HepG2 (cell line): ENCODE data around the gene TAF3. TPM values are rescaled to one million over a fixed set of nuclear protein-coding genes. Genes with fewer than 3 reads are reported as not detected.
A peak's percentile ranks its signal among the peaks of the same experiment; 100 is the strongest.

ENCODE experiments used
- CBX1 ChIP-seq: IDR thresholded peaks from one replicate; pipeline ENCODE4 v1.6.1; 2016; ENCODE audit warnings: antibody characterized with exemption, low read depth
- CEBPG ChIP-seq: IDR thresholded peaks from 2 replicates; pipeline ENCODE4 v1.6.1; 2016
- E2F5 ChIP-seq: sonication (generic); formaldehyde crosslinking; conservative IDR thresholded peaks from 2 replicates; pipeline ENCODE4 v1.4.0; 2020; ENCODE audit warnings: missing genetic modification reagents
- HNRNPK ChIP-seq: fragments of 200-400 bp; formaldehyde crosslinking; IDR thresholded peaks from 2 replicates; pipeline ENCODE4 v1.6.1; 2018; ENCODE audit warnings: low read length, low read depth, moderate library complexity, mild to moderate bottlenecking; ENCODE audit not compliant: poor library complexity, severe bottlenecking
- JARID2 ChIP-seq: sonication (generic); formaldehyde crosslinking; IDR thresholded peaks from 2 replicates; pipeline ENCODE4 v1.8.1; 2023; ENCODE audit warnings: missing genetic modification reagents, inconsistent platforms; ENCODE audit not compliant: insufficient replicate concordance
- MNT ChIP-seq: fragments of 450-650 bp; IDR thresholded peaks from 2 replicates; pipeline ENCODE4 v1.6.1; 2016
- SNRNP70 ChIP-seq: fragments of 200-400 bp; formaldehyde crosslinking; IDR thresholded peaks from 2 replicates; pipeline ENCODE4 v1.6.1; 2017; ENCODE audit warnings: mild to moderate bottlenecking, low read depth, low read length, moderate library complexity
- STAG1 ChIP-seq: sonication (generic); formaldehyde crosslinking; IDR thresholded peaks from 2 replicates; pipeline ENCODE4 v1.4.0; 2020; ENCODE audit warnings: missing genetic modification reagents
- TFDP2 ChIP-seq: sonication (generic); formaldehyde crosslinking; IDR thresholded peaks from 2 replicates; pipeline ENCODE4 v1.4.0; 2020; ENCODE audit warnings: missing genetic modification reagents
- ZBTB8A ChIP-seq: sonication (generic); formaldehyde crosslinking; IDR thresholded peaks from 2 replicates; pipeline ENCODE4 v1.4.0; 2020; ENCODE audit warnings: mild to moderate bottlenecking, low read depth, missing genetic modification reagents, borderline replicate concordance
- ZMAT3 ChIP-seq: sonication (generic); formaldehyde crosslinking; conservative IDR thresholded peaks from 2 replicates; pipeline ENCODE4 v1.7.0; 2021; ENCODE audit warnings: missing genetic modification reagents
- ZMYM3 ChIP-seq: sonication (generic); formaldehyde crosslinking; IDR thresholded peaks from 2 replicates; pipeline ENCODE4 v1.5.1; 2020; ENCODE audit warnings: mild to moderate bottlenecking, missing genetic modification reagents
- ZNF136 ChIP-seq: sonication (generic); formaldehyde crosslinking; IDR thresholded peaks from 2 replicates; pipeline ENCODE4 v1.8.1; 2022; ENCODE audit warnings: low read depth, mild to moderate bottlenecking, moderate library complexity, missing genetic modification reagents
- ZNF160 ChIP-seq: sonication (generic); formaldehyde crosslinking; IDR thresholded peaks from 2 replicates; pipeline ENCODE4 v1.8.0; 2022; ENCODE audit warnings: mild to moderate bottlenecking, inconsistent platforms, missing genetic modification reagents
- ZNF180 ChIP-seq: sonication (generic); formaldehyde crosslinking; IDR thresholded peaks from 2 replicates; pipeline ENCODE4 v1.4.0; 2020; ENCODE audit warnings: low read depth, missing genetic modification reagents, borderline replicate concordance
- ZNF746 ChIP-seq: sonication (generic); formaldehyde crosslinking; IDR thresholded peaks from 2 replicates; pipeline ENCODE4 v1.8.0; 2022; ENCODE audit warnings: mild to moderate bottlenecking, missing genetic modification reagents
- polyA plus RNA-seq, 8 experiments: library from polyadenylated mRNA; depleted of rRNA in 3 of 8; stranded (reverse) in 7 of 8; unstranded in 1 of 8; fragments of >200 nt; fragmentation: Illumina TruSeq in 4 of 8; extraction: Trizol in 4 of 8; gene quantifications; 2 replicates each; pipeline versions ENCODE4 v1.2.1 to v1.2.3, GENCODE V29; 2011 to 2016; ENCODE audit warnings: low read depth in 4 of 8, missing spikeins in 1 of 8, mixed read lengths in 1 of 8; ENCODE audit not compliant: insufficient read depth in 1 of 8
- total RNA-seq, 5 experiments: library from RNA; depleted of rRNA; stranded (reverse); fragments of >200 nt; fragmentation: Illumina TruSeq; extraction: Trizol; gene quantifications; 2 replicates each; pipeline ENCODE4 v1.2.3, GENCODE V29; 2016; ENCODE audit warnings: low read depth in 1 of 5
- TF ChIP-seq, protein P1 (sequence below): sonication (generic); formaldehyde crosslinking; IDR thresholded peaks from 2 replicates; pipeline ENCODE4 v1.4.0; 2020; ENCODE audit warnings: missing genetic modification reagents, borderline replicate concordance
- TF ChIP-seq, protein P2 (sequence below): sonication (generic); formaldehyde crosslinking; IDR thresholded peaks from 2 replicates; pipeline ENCODE4 v1.5.0; 2020; ENCODE audit warnings: mild to moderate bottlenecking, missing genetic modification reagents, borderline replicate concordance

TAF3 gene
- total and polyA plus RNA-seq, 2 of the 13 experiments (the other 11 are each of a cell fraction or from before 2014, with no cell fraction given): 1.7 to 2.9 TPM

- no peak for TF ChIP-seq E2F5
- peak; percentile 44 for TF ChIP-seq CBX1
- TF ChIP-seq ZNF136 (CRISPR knock-in tag): no peak
- TF ChIP-seq SNRNP70: no peak
- TF ChIP-seq ZMAT3 (CRISPR knock-in tag): no peak
- TF ChIP-seq ZMYM3 (CRISPR knock-in tag): peak; percentile 77; the same call in 1 of the 2 replicates
- 0 out of 2 replicates have a peak, but pooled peaks have one; percentile 26 for TF ChIP-seq CEBPG (CRISPR knock-in tag)
- peak; percentile 41 for TF ChIP-seq STAG1
- TF ChIP-seq TFDP2 (CRISPR knock-in tag): no peak
- TF ChIP-seq HNRNPK: no peak
- no peak for TF ChIP-seq ZNF180 (CRISPR knock-in tag)
- TF ChIP-seq ZNF746 (CRISPR knock-in tag): no peak
- TF ChIP-seq ZBTB8A (CRISPR knock-in tag): no peak
- TF ChIP-seq JARID2 (CRISPR knock-in tag): no peak
- TF ChIP-seq, protein P1, sequence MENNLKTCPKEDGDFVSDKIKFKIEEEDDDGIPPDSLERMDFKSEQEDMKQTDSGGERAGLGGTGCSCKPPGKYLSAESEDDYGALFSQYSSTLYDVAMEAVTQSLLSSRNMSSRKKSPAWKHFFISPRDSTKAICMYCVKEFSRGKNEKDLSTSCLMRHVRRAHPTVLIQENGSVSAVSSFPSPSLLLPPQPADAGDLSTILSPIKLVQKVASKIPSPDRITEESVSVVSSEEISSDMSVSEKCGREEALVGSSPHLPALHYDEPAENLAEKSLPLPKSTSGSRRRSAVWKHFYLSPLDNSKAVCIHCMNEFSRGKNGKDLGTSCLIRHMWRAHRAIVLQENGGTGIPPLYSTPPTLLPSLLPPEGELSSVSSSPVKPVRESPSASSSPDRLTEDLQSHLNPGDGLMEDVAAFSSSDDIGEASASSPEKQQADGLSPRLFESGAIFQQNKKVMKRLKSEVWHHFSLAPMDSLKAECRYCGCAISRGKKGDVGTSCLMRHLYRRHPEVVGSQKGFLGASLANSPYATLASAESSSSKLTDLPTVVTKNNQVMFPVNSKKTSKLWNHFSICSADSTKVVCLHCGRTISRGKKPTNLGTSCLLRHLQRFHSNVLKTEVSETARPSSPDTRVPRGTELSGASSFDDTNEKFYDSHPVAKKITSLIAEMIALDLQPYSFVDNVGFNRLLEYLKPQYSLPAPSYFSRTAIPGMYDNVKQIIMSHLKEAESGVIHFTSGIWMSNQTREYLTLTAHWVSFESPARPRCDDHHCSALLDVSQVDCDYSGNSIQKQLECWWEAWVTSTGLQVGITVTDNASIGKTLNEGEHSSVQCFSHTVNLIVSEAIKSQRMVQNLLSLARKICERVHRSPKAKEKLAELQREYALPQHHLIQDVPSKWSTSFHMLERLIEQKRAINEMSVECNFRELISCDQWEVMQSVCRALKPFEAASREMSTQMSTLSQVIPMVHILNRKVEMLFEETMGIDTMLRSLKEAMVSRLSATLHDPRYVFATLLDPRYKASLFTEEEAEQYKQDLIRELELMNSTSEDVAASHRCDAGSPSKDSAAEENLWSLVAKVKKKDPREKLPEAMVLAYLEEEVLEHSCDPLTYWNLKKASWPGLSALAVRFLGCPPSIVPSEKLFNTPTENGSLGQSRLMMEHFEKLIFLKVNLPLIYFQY: peak; percentile 37; the same call in 1 of the 2 replicates
- TF ChIP-seq, protein P2, sequence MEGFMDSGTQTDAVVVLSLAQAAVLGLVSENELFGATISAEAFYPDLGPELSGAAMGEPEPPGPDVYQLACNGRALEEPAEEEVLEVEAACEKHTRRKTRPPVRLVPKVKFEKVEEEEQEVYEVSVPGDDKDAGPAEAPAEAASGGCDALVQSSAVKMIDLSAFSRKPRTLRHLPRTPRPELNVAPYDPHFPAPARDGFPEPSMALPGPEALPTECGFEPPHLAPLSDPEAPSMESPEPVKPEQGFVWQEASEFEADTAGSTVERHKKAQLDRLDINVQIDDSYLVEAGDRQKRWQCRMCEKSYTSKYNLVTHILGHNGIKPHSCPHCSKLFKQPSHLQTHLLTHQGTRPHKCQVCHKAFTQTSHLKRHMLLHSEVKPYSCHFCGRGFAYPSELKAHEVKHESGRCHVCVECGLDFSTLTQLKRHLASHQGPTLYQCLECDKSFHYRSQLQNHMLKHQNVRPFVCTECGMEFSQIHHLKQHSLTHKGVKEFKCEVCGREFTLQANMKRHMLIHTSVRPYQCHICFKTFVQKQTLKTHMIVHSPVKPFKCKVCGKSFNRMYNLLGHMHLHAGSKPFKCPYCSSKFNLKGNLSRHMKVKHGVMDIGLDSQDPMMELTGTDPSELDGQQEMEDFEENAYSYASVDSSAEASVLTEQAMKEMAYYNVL (CRISPR knock-in tag): no peak; the same call in 1 of the 2 replicates
- TF ChIP-seq MNT: no peak
- TF ChIP-seq ZNF160: no peak
Measured at GRCh38 chr10:7908541-7909210, 90.4 kb downstream of the TAF3 start (continued).
